Testis (tissue), 3 donors: ENCODE measurements around the gene PLEKHM3. TPM values are rescaled to one million over a fixed set of nuclear protein-coding genes. Genes with fewer than 3 reads are reported as not detected.

Source experiments
- DNase-seq: peaks from one replicate; pipeline ENCODE4 v3.0.0-alpha.2; 2019
- H3K27ac ChIP-seq, 2 donors: fragments of 200-600 bp; sonication (generic); one replicate each; pipeline ENCODE4 v1.5.1; 2019
- H3K27me3 ChIP-seq: fragments of 200-600 bp; sonication (generic); one replicate; pipeline ENCODE4 v1.5.1; 2019
- H3K36me3 ChIP-seq: fragments of 200-600 bp; sonication (generic); one replicate; pipeline ENCODE4 v1.5.1; 2017; ENCODE audit warnings: low read depth; ENCODE audit errors: missing control alignments
- H3K4me1 ChIP-seq: fragments of 200-600 bp; sonication (generic); one replicate; pipeline ENCODE4 v1.5.1; 2019
- H3K4me3 ChIP-seq, 2 donors: fragments of 200-600 bp; sonication (generic); one replicate each; pipeline ENCODE4 v1.5.1; 2017 to 2019
- H3K9me3 ChIP-seq: fragments of 200-600 bp; sonication (generic); one replicate; pipeline ENCODE4 v1.5.1; 2017
- CTCF ChIP-seq, 3 experiments: fragments of 450-650 bp in 2 of 3; fragments of 200-600 bp in 1 of 3; sonication (generic) in 1 of 3; IDR thresholded peaks; one replicate each; pipeline ENCODE4 v1.5.1; 2016 to 2019; ENCODE audit warnings: antibody characterized with exemption in 3 of 3, mild to moderate bottlenecking in 2 of 3, moderate library complexity in 1 of 3
- POLR2A ChIP-seq: fragments of 450-650 bp; IDR thresholded peaks from one replicate; pipeline ENCODE4 v1.6.1; 2017; ENCODE audit warnings: antibody characterized with exemption, mild to moderate bottlenecking, moderate library complexity
- WGBS, 2 donors: methylation state at CpG; one replicate each; pipeline ENCODE4 v1.1.5; 2018; 5-methylcytosine and 5-hydroxymethylcytosine counted together
- intact Hi-C: fragments of 100-400 bp; cut with DNase I; formaldehyde crosslinking; loops from one replicate; pipeline ENCODE4 v1.15.1; 2023; ENCODE audit warnings: low total_unique reads
- polyA plus RNA-seq: library from polyadenylated mRNA; stranded (reverse); fragments of 350-450 nt; fragmentation: Illumina TruSeq; extraction: RNeasy Lipid Tissue Mini Kit (QIAGEN cat#74804); gene quantifications from one replicate; pipeline ENCODE4 v1.2.3, GENCODE V29; 2014; ENCODE audit warnings: low read depth, low replicate concordance; ENCODE audit not compliant: insufficient read depth
- total RNA-seq, 2 donors: library from RNA; depleted of rRNA; stranded (reverse); fragments of >200 nt; gene quantifications; one replicate each; pipeline ENCODE4 v1.2.3, GENCODE V29; 2016

The PLEKHM3 gene
- total and polyA plus RNA-seq, 3 donors from 2014 or later: 12.5 to 24.6 (median 21.9) TPM

DNA sequence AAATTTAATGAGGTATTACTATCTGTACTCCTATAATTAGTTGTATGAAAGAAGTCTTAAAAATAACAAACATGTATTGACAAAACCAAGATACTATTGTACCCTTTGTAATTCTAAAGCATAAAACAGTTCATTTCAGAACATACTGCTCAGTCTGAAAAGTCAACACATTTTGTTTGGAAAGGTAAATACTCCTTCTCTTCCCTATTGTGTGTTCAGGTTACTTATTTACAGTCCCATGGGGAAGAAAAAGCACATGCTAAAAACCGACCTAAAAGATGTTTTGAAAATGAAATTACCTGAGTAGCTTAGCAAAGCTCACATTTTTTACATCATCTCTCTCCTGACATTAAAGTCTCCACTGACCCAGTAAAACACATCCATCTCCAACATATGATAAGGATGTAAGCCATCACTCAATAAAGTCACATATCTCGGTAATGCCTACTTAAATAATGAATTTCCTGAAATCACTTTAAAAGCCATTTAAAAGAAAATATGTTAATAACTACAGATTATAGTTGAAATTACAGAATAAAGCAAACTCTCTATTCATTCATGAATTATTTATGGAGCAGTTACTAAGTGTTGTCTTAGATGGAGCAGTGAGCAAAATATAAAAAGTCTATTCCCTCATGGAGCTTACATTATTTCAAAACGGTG, 180.0 kb downstream of the PLEKHM3 start:
- H3K4me3 ChIP-seq: no peak overlapping the region
- no peak for DNase-seq
- no peak overlapping the region for H3K27ac ChIP-seq
- H3K36me3 ChIP-seq: no peaks in the 10 kb centered on the region
- intact Hi-C loops: no loop called here
- TF ChIP-seq CTCF (IDR thresholded peaks at IDR 0.05): no peak
- TF ChIP-seq POLR2A: no peak
- WGBS, 2 donors: 84 to 87% methylated on average over 3 of the region's 3 CpGs
- no peaks in the 10 kb centered on the region for H3K27me3 ChIP-seq
- no peaks in the 10 kb centered on the region for H3K9me3 ChIP-seq
- no peaks in the 10 kb centered on the region for H3K4me1 ChIP-seq

DNA sequence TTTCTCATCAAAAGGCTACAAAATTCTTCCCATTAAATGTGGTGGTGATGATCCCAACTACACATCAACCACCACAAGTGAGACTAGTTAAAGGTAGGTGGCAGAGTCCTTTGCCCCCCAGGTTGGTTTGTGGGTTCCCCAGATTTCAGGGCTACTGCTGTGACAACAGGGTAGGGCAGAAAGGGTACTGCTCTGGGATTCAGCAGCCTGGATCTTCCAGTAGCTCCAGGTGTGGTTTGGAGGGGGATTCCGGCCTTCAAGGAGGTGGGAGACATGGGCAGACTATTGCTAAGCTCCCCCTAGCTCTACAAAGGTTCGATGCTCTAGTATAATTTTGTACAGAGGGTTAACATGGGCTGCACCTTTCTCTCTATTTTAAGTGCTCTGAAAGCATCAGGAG, 180.7 kb downstream of the PLEKHM3 start:
- intact Hi-C loops: no loop called here
- 47 to 80% methylated on average over 2 of the region's 2 CpGs for WGBS, 2 donors
- no peaks in the 10 kb centered on the region for H3K36me3 ChIP-seq
- no peaks in the 10 kb centered on the region for H3K27me3 ChIP-seq
- TF ChIP-seq CTCF (IDR thresholded peaks at IDR 0.05) (no peak), POLR2A (no peak)
- H3K9me3 ChIP-seq: no peaks in the 10 kb centered on the region
- no peaks in the 10 kb centered on the region for H3K4me1 ChIP-seq
- DNase-seq: no peak
- H3K27ac ChIP-seq: no peak overlapping the region
- H3K4me3 ChIP-seq: no peak overlapping the region

DNA sequence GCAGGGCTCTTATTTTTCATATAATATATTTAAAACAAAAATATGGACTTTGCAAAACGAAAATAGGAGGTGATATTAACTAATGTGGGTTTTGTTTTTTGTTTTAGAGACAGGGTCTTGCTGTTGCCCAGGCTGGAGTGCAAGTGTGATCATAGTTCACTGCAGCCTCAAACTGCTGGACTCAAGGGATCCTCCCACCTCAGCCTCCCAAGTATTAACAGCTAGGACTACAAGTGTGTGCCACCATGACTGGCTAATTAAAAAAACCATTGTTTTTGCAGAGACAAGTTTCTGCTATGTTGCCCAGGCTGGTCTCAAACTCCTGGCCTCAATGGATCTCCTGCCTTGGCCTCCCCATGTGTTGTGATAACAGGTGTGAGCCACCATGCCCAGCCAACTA, 185.2 kb downstream of the PLEKHM3 start:
- 79 to 94% methylated on average over 1 of the region's 1 CpG for whole genome bisulfite sequencing, 2 donors
- Histone ChIP-seq H3K4me1 (no peaks in the 10 kb centered on the region), H3K36me3 (no peaks in the 10 kb centered on the region), H3K9me3 (no peaks in the 10 kb centered on the region), H3K27me3 (no peaks in the 10 kb centered on the region), H3K27ac (no peak overlapping the region), H3K4me3 (no peak overlapping the region)
- DNase-seq: no peak
- intact Hi-C loops: no loop called here
- no peak for TF ChIP-seq CTCF (IDR thresholded peaks at IDR 0.05)
- TF ChIP-seq POLR2A: no peak

- Histone ChIP-seq H3K4me3 (no peak overlapping the region), H3K27ac (no peak overlapping the region), H3K4me1 (no peaks in the 10 kb centered on the region), H3K36me3 (no peaks in the 10 kb centered on the region), H3K9me3 (no peaks in the 10 kb centered on the region), H3K27me3 (no peaks in the 10 kb centered on the region)
- intact Hi-C loops: no loop called here
- no peak for TF ChIP-seq POLR2A
- TF ChIP-seq CTCF (IDR thresholded peaks at IDR 0.05): no peak
- WGBS, 2 donors: 95 to 96% methylated on average over 3 of the region's 3 CpGs
- DNase-seq: no peak
These were observed 185.8 kb downstream of the PLEKHM3 start for GRCh38 chr2:207839575-207839974.

GRCh38 chr2:207839028-207839427, 186.3 kb downstream of the PLEKHM3 start:
- no peaks in the 10 kb centered on the region for H3K27me3 ChIP-seq
- 76 to 87% methylated on average over 1 of the region's 1 CpG for WGBS, 2 donors
- H3K9me3 ChIP-seq: no peaks in the 10 kb centered on the region
- H3K4me3 ChIP-seq: no peak overlapping the region
- H3K4me1 ChIP-seq: no peaks in the 10 kb centered on the region
- no peak for DNase-seq
- TF ChIP-seq CTCF (IDR thresholded peaks at IDR 0.05): no peak
- intact Hi-C loops: no loop called here
- no peak overlapping the region for H3K27ac ChIP-seq
- H3K36me3 ChIP-seq: no peaks in the 10 kb centered on the region
